Ureter (tissue), 1 donor: ENCODE results near the gene UBE2G1. TPM values are rescaled to one million over a fixed set of nuclear protein-coding genes. Genes with fewer than 3 reads are reported as not detected.
A peak's percentile ranks its signal among the peaks of the same experiment; 100 is the strongest.
"Not testable (repeated sequence)": the region's sequence is repeated elsewhere in the genome, so short reads cannot be mapped to it uniquely, and the experiment has no call there.

ENCODE experiments used
- DNase-seq: peaks from one replicate; pipeline ENCODE4 v3.0.0-alpha.2; 2020; ENCODE audit warnings: low spot score
- total RNA-seq: library from RNA; stranded (reverse); gene quantifications from one replicate; pipeline ENCODE4 v1.2.4, GENCODE V29; 2023
- donor health status: DM: yes; HTN: yes; CAD: no.

Gene UBE2G1
- total RNA-seq, 1 donor from 2014 or later = 50.9 TPM

DNA sequence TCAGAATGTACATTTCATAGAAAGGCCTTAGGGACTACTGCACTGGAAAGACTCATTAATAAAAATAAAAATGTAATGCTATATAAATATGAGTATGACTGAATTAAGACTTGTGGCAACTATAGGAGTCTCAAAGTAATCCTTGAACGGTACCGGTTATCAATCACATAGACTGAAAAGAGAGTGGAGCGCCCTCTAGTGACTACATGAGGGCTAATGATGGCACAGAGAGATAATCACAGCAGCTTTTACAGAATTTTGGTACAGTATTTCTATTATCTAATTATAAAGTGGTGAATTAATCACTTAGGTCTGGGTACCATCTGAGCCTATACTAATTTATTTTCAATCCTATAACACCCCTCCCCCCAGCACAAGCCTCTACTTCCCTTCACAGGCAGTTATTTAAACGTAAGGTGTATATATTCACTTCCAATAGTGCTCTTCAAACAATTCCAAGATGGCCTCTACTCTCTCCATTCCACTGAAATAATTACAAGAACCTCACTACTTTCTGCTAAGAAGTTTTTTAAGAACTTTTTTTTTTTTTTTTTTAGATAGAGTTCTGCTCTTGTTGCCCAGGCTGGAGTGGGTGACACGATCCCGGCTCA lies 62.0 kb downstream of the UBE2G1 start:
- no peak for DNase-seq

DNA sequence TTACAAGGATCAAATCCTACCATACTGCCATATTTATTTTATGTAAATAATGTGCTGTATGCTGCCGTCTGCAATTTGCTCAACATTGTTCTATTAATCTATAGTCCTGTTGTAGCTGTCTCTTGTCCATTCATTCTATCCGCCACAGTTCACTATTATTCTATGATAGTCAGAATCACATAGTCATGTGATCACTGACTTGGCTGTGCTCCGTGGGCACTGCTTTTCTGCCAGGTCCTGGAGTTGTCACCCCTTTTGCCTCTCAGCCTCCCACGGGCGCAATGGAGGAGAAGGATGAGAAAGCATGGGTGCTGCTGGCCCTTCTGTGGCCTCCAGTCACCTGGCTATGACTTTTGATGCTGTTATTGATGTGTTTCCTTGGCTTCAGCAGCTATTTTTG lies 65.4 kb downstream of the UBE2G1 start:
- DNase-seq = no peak

DNA sequence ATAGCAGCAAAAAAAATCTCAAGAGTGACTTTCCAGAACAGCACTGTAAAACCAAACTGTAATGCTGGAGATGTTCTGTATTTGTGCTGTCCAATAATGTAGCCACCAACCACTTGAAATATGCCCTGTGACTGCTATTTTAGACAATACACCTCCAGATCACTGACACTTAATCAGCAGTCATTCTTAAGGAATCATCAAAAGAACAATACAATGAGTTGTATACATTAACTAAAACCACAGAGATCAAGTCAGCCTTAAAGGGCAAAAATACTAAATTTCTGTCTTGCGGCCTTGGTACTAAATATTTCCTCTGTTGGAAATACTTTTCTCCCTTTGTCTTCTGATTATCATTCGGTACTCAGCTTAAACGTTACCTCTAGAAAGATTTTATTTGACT lies 69.1 kb downstream of the UBE2G1 start:
- no peak for DNase-seq

DNA sequence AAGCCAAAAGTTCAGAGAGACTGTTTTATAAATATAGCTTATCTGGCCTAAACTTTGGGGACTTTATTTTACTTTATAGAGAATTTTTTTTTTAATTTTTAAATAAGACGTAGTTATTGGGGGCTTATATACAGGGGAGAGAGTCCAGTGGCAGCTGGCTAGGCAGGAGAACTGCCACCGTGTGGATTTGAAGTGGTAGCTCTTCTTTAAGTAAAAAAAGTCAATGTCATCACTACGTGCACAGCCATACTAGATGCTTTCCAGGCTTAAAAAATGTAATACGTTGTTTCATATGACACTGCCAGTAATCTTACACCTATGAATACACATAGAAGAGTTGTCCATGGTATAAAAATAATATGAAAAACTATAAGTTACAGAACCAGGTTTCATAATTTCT lies 70.8 kb downstream of the UBE2G1 start:
- DNase-seq = no peak

DNA sequence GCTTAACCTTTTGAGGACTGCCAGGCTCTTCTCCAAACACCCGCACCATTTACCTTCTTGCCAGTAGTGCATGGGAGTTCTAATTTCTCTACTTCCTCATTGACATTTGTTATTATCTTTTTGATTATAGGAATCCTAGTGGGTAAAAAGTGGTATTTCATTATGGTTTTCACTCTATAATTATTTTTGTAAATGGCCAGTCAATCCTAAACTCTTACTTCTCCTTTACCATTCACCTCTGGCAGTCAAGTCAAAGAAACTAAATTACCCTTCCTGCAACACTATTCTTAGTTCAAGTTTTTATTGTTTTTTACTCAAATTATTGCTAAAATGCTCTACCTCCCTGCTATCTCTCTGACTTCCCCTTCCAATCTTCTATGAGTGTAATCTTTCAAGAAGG lies 72.9 kb downstream of the UBE2G1 start:
- DNase-seq = no peak

DNA sequence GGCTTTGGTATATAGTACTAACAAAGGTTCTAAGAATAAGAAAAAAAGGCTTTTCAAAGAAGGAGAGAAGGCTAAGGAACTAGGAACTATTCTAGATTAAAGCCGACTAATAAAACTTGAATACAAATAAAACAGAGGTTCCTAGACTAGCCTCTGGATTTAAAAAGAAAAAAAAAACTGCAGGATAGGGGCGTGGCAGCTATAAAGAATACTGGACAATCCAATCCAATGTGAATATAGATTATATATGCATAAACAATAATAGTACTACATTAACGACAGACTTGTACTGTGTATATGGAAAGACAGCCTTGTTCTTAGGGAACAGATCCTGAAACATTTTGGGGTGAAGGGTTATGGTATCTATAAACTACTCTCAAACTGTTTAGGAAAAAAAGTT lies 78.8 kb downstream of the UBE2G1 start:
- no peak for DNase-seq

DNA sequence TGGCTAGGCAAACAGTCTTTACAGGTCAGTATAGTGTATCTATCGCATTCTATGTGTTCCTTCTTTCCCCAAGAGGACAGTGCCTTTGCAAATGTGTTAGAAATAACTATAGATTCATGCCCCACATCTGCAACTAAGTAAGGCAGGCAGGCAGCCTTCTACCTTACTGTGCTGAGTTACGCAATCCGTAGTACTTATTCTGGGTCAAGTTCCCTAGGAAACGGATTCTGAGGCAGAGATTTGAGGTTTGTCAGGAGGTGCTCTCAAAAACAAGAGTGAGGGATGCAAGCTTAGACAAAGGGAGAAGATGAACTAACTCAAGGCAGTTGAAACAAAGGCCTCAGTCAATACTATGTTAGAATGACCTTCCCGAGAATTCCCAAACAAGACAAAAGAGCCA lies 90.0 kb downstream of the UBE2G1 start:
- no peak for DNase-seq

DNA sequence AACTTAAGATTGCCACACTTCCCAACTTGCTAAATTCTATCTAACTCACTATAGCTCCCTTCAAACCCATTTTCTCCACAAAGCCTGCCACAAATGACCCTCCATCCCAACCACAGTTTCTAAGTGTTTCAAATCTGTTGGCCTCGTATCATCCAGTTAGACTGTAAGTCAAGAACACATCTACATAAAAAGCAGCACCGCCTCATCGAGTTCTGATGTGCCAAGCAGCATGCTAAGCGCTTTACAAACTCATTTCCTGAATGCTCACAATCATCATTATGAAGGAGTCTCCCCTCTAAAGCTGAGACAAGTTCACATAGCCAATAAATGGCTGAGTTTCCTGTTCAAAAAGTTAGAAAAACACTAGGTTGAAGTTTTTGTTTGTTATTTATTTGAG lies 93.5 kb downstream of the UBE2G1 start:
- no peak for DNase-seq

DNA sequence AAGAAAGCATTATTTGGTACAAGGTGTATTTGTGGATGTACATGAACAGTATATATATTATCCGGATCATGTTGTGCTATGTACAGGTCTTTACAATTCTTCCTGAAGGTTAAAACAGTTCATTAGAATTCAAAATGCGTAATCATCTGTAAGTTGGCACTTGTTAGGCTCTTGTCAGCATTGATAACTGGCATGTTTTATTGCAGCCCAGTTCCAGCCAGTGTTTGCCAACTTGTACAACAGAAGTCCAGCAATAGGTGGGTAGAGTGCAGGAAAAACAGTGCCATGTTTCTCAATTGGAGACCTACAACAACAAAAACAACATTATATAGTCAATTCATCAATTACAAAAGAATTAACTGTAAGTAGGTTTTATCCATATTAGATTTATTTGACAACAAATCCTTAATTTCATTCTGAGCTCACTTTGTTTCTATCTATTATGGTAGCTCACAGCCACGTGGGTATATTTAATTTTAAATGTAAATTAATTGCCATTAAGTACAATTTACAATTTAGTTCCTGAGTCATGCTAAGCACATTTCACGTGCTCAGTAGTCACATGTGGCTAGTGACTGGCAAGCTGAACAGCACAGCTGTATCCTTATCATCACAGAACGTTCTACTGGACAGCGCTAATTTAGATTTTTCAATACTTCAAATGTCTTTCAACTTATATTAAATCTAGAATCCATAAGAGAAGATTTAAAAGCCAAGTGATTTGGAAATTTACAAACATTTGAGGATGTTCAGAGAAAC lies 94.1 kb downstream of the UBE2G1 start:
- DNase-seq = no peak

DNA sequence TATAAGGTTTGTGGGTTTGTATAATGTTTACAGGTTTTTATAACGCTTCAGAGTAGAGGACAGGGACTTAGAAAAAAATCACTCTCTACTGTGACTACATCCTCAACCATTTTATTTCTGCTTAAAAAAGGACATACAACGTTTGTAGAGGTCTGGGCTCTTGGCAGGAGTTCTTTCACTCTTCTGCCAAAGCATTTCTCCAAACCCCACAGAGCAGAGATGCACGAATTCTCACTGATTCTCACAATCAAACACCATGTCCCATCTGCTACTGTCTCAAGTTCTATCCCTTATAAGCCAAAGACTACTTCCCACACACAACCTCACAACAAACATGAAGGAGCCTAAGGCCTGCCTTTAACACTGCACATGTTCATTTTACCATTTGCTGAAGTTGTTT lies 95.7 kb downstream of the UBE2G1 start:
- DNase-seq = no peak

DNA sequence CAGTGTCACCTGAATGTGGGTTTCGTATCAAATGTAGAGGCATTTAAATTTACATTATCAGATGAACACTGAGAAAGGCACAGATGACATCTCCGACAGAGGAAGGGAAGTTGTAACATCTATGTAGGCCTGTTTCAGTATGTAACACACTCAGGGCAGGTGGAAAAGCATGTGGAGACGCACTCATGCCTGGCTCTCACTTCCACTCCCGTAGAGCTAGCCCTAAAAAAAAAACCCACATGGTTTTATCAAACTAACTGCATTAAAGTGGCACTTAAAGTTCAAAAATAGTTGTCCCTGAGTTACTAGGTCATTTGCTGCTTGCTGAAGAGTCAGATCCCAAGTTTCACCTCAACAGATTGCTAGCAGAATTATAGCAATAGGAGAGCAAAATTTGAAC lies 96.6 kb downstream of the UBE2G1 start:
- no peak for DNase-seq

DNA sequence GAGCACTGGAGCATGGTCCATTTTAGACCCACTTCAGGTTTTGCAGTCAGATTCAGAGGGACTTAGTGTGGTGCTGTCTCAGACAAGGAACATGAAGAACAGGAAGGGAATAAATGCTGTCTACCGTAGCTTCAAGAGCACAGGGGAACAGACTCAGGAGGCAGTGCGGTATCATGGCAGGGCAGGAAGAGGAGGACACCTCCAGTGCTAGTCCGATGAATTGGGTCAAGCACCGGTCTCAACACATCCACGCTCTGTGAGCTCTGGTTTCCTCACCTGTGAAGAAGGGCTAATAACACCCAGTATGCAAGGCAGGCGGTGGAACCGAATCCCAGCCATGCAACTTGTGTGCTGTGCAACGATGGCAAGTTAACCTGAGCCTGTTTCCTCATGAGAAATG lies 99.1 kb downstream of the UBE2G1 start:
- DNase-seq = no peak

DNA sequence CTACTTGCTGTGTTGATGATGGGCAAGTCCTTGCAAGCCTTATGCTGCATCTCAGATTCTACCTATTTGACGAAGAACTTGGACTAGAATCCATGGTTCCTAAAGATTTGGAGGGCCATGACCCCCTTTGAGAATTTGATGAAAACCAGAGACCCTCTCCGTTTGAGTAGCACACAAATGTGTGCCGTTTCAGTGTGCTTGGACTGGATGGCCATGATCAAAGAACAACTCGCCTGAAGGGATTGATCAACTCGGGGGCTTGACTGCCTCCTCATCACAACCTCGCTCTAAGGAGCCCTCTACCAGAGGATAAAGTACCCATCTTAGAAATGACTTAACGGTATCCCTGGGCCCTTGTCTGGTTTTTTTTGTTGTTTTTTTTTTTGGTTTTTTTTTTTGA lies 99.9 kb downstream of the UBE2G1 start:
- no peak for DNase-seq

DNA sequence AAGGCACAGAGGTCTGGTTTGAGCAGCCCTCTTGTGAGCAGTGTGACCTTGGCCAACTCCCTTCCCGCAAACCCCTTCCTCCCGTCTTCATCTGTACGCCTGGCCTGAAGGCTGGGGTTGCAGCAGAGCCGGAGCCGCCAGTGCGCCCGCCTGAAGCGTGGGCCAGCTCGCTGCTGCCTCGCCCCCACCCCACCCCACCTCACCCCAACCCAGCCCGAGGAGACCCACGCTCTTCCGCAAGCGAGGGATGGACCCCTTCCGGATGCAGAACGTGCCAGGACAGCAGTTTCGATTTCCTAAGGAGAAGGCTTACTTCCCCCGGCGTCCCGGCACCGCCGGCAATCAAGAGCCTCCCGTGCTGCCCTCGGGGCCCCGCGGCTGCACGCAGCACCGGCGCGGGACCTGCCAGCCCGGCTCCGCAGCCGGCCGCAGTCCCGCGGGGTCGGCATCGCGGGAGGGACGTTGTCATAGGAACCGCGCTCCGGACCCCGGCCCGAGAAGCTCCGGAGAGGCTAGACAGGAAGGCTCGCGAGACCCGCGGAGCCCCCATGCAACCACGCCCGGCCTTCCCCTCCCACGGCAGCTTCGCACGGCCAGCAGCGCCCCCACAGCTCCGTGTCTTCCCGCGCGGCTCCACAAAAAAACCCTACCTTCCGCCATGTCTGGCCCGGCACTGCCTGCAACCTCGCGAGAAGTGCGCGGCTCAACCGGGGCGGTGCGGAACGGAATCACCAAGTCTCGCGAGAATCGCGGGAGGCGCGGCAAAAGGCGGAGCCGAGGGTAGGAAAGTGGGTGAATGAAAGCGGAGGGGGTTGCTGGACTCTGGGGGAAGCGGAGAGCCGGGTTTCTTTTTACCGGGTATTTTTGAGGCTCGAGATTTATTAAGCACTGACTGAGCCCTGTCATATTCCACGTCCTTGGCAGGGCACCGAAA lies 102.9 kb downstream of the UBE2G1 start, which contains the start of gene ANKFY1:
ANKFY1 (minus strand) TSS at position 698 of the 934 bp plus-strand sequence; CDS start at position 660, 38 bp downstream.
- peak; percentile 97 for DNase-seq

DNA sequence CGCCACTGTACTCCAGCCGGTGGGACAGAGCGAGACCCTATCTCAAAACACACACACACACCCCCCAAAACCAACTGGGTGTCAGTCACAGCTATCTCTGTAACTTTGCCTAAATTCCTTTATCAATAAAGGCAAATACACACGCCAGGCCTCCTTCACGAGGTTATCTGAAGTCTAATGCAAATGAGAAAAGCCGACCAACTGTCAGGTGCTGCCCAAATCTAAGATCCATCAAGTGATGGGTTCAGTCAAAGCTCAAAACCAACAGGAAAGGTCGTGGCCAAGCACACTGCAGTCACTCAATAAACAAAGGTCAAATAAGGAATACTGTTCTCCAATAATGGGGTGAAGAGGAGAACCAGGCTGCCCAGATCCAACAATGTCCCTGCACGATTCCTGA lies 103.8 kb downstream of the UBE2G1 start:
- no peak for DNase-seq

DNA sequence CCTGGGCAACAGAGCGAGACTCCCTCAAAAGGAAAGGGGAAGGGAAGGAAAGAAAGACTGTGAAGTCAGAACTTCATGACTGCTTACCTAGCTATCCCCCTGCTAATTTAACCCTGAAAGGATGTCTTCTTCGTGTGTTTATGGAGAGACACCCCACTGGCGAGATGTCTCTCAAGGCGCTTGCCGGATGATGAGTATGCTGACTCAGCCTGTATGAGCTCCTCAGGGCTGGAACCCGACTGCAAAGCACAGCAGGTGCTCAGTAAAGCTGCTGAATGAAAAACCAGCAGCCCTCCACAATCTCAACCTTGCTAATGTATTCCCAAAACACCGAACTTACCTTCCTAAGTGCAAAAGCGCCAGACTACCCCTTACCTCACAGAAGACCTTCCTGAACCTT lies 105.0 kb downstream of the UBE2G1 start:
- DNase-seq = no peak

DNA sequence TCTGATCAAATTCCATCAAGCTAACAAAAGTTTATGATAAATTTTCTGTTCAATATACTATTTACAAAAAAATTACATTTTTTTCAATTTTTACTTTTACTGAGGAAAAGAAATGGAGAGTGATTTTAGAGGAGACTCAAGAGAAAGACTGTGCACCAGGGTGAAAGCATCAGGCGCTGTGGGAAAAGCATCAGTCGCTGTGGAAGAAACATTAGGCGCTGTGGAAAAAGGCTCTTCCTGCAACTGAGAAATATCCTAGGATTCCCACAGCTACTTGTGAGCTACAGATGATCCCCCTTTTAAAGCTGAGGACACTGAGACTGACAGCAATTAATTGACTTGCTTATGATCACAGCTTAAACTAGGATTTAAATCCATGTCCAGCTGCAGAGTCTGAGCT lies 107.6 kb downstream of the UBE2G1 start:
- DNase-seq = no peak

DNA sequence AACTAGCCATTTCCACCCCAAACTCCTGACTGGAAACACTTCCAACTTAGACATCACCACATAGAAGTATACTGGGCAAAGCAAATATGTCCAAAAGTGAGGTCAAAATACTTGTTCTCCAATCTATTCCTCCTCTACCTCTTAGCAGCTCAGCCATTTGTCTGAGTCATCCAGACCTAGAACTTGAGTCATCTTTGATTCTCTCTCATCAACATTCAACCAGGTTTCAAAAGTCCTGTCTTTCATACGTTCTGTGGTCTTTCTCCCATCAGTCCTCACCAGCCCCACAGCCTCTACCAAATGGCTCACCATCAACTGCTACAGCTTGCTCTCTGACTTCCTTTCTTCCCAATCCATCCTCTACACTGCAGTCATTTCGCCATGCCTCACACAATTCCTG lies 109.5 kb downstream of the UBE2G1 start:
- no peak for DNase-seq

DNA sequence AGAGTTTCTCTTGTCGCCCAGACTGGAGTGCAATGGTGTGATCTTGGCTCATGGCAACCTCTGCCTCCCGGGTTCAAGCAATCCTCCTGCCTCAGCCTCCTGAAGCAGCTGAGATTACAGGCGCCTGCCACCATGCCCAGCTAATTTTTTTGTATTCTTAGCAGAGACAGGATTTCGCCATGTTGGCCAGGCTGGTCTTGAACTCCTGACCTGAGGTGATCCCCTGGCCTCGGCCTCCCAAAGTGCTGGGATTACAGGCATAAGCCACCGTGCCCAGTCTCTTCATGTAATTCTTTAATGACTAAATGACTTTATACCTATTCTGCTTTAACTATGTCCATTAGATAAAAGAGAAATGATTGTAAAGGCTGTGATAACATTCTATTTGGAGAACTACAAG lies 111.2 kb downstream of the UBE2G1 start:
- DNase-seq = not testable (repeated sequence)

DNA sequence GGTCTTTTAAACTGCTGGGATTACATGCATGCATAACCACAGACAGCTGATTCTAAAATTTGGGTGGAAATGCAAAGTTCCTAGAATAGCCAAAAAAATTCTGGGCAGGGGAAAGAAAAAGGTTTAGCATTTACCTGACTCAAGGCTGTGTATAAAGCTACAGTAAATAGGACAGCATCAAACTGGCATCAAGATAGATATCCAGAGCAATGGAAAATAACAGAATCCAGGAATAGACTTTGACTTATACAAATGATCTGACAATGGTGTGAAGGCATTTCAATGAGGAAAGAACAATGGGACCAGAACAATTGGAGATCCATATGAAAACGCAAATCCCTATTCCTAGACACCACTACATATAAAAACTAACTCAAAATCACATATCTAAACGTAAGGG lies 115.6 kb downstream of the UBE2G1 start:
- no peak for DNase-seq

DNA sequence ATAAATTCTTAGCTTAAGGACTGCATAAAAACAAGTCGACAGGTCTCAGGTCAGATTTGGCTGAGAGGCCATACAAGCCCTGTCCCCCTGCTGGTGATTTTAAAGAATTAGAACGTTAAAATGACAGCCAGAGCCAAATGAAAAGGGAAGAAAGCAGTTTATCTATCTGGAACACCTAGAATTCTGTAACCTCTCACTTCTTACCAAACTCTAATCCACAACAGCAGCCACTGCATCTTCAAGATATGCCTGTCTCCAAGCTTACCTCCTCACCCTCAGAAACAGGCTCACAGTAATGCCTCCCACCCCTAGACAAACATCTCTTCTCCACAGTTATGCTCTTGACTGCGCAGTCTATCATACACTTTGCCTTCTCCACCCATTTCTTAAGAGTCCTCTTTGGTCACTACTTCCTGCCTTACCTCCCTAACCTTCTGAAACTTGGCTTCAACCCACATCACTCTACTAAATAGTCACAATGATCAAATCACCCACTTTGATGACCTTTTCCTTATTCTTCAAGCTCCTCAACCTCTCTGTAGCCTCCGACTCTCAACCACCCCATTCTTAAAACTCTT lies 116.9 kb downstream of the UBE2G1 start:
- DNase-seq = no peak
